Measurements from ENCODE around the gene ANKRD66.
"Not testable (repeated sequence)": the region's sequence is repeated elsewhere in the genome, so short reads cannot be mapped to it uniquely, and the experiment has no call there.

ANKRD66 gene

DNA sequence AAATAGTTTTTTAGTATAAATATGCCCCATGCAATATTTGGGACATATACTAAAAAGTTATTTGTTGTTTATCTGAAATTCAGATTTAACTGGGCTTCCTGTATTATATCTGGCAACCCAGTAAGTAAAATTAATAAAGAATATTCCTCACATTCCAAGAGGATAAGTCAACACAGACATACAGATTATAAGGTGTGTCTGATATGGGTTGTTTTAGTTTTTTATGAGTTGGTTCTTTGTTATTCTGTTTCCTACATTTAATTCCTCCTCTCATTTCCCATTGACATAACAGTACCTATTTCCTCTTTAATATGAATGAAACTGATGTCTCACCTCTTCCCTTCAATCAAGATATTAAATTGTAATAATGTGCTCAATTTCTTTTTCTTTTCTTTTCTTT is 9.8 kb upstream of the ANKRD66 start:
- POLR2A ChIA-PET, result no interaction called here
- CTCF ChIA-PET, result no interaction called here
- TF ChIP-seq, protein P1, sequence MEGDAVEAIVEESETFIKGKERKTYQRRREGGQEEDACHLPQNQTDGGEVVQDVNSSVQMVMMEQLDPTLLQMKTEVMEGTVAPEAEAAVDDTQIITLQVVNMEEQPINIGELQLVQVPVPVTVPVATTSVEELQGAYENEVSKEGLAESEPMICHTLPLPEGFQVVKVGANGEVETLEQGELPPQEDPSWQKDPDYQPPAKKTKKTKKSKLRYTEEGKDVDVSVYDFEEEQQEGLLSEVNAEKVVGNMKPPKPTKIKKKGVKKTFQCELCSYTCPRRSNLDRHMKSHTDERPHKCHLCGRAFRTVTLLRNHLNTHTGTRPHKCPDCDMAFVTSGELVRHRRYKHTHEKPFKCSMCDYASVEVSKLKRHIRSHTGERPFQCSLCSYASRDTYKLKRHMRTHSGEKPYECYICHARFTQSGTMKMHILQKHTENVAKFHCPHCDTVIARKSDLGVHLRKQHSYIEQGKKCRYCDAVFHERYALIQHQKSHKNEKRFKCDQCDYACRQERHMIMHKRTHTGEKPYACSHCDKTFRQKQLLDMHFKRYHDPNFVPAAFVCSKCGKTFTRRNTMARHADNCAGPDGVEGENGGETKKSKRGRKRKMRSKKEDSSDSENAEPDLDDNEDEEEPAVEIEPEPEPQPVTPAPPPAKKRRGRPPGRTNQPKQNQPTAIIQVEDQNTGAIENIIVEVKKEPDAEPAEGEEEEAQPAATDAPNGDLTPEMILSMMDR (IDR thresholded peaks at IDR 0.05; ENCODE audit: control extremely low read depth, extremely low read depth, low read depth, missing control alignments), result no peak
- no peak for DNase-seq (ENCODE audit: extremely low spot score)

GRCh38 chr6:46741482-46741881 is 5.3 kb upstream of the ANKRD66 start:
- POLR2A ChIA-PET, result no interaction called here

DNA sequence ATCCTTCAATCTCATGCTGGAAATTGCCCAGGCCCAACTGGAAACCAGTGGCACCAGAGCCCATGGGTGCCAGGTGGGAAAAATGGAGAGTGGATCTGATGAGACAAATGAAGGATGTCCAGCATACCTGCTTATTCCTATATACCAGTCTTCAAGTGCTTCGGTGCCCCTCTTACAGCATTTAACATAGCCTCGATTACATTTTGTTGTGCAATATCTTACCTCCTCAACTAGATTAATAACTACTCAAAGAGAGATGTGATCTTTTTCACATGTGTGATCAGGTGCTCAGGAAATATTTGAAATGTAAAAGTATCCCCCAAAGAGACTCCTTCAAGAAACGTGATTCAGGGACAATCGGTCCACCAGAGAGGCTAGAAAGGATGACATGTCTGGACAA is 4.8 kb upstream of the ANKRD66 start:
- no peak for DNase-seq (ENCODE audit: extremely low spot score)

More at GRCh38 chr6:46741482-46741881, 5.3 kb upstream of the ANKRD66 start:
- DNase-seq (ENCODE audit: extremely low spot score), result no peak
- CTCF ChIA-PET, result no interaction called here
- TF ChIP-seq, protein P1 (IDR thresholded peaks at IDR 0.05; ENCODE audit: control extremely low read depth, extremely low read depth, low read depth, missing control alignments), result no peak

DNA sequence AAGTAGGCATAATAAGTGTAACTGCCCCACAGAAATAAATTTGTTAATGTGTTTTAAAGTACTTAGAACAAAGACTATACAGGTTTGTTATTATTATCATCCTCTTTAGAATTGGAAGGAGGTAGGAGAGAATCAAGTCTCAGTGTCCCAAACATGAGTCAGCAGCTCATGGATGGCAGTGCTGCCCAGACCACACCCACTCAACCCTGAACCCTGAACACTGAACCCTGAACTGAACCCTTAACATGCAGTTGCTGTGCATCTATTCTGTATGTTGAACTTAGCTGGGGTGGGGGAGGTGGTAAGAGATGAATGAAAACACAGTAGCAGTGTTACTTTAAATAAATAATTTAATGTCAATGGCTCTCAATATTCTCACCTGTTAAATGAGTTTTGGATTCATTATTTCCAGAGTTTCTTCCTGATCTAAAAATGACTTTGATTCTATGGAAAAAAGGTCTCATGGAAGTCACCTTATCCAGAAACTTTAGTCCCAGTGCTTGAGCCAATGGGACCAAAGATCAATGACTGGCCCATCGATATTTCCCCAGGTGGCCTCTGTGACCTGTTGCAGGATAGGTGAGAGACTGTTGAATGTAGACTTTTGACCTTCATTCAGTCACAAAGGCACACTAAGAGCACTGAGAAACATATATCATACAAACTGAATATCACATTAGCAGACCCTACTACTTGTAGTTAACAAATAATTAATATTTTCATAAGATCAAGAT is 3.1 kb upstream of the ANKRD66 start:
- ChIA-PET CTCF (interaction anchor here (1.6 to 1.8 kb wide), 2 partner anchors 13 to 68 kb away, joined by 4 to 6 read pairs; no protein-coding TSS in a partner anchor), POLR2A (no interaction called here)
- DNase-seq (ENCODE audit: extremely low spot score), result no peak

More for the DNA sequence above, 4.8 kb upstream of the ANKRD66 start:
- CTCF ChIA-PET, result interaction anchor here (1.1 to 1.8 kb wide), 2 partner anchors 11 to 29 kb away, joined by 4 to 6 read pairs; no protein-coding TSS in a partner anchor
- POLR2A ChIA-PET, result no interaction called here
- TF ChIP-seq, protein P1 (IDR thresholded peaks at IDR 0.05; ENCODE audit: control extremely low read depth, extremely low read depth, low read depth, missing control alignments), result no peak

GRCh38 chr6:46744159-46744725 is 2.5 kb upstream of the ANKRD66 start:
- CTCF ChIA-PET; DNase-seq (ENCODE audit: extremely low spot score); POLR2A ChIA-PET: not testable (repeated sequence)

More for the DNA sequence above, 3.1 kb upstream of the ANKRD66 start:
- TF ChIP-seq, protein P1 (IDR thresholded peaks at IDR 0.05; ENCODE audit: control extremely low read depth, extremely low read depth, low read depth, missing control alignments), result no peak

GRCh38 chr6:46745973-46746372 is 760 bp upstream of the ANKRD66 start:
- CTCF ChIA-PET, result no interaction called here
- POLR2A ChIA-PET, result no interaction called here
- DNase-seq (ENCODE audit: extremely low spot score), result no peak
- TF ChIP-seq, protein P1 (IDR thresholded peaks at IDR 0.05; ENCODE audit: control extremely low read depth, extremely low read depth, low read depth, missing control alignments), result no peak

DNA sequence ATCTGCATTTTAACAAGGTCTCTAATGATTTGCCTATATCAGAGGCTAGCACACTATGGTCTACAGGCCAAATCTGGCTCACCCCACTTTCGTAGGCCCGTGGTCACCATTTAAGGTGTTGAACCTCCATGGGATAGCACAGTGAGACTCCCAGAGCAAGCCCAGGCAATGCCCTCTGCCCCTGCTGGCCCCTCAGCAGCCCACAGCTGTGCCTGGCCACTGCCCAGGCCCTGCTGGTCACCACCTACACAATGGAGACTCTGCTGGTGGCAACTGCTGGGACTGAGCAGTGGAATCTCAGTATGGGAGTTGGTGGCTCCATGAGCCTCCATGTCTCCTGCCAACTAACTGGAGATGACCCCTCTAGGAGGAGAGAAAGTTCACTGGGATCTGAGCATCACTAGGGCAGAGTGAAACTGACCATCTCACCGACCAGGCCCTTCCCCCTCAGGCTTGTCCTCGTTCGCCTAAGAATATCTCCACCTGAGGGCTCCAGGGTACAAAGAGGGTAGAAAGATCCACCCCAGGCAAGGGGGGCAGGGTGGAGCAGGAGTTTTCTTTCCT is 2.3 kb downstream of the ANKRD66 start:
- CTCF ChIA-PET, result no interaction called here
- DNase-seq (ENCODE audit: extremely low spot score), result no peak
- TF ChIP-seq, protein P1 (IDR thresholded peaks at IDR 0.05; ENCODE audit: control extremely low read depth, extremely low read depth, low read depth, missing control alignments), result no peak
- POLR2A ChIA-PET, result no interaction called here
